HG03457 (cell line): ENCODE measurements around the gene TADA2B.
"Not testable (repeated sequence)": the region's sequence is repeated elsewhere in the genome, so short reads cannot be mapped to it uniquely, and the experiment has no call there.

Experiments
- ATAC-seq: cut with Tn5 transposase; IDR thresholded peaks from one replicate; pipeline ENCODE4 v1.9.1; 2021; ENCODE audit warnings: moderate number of reproducible peaks; ENCODE audit not compliant: unreplicated experiment

TADA2B gene

DNA sequence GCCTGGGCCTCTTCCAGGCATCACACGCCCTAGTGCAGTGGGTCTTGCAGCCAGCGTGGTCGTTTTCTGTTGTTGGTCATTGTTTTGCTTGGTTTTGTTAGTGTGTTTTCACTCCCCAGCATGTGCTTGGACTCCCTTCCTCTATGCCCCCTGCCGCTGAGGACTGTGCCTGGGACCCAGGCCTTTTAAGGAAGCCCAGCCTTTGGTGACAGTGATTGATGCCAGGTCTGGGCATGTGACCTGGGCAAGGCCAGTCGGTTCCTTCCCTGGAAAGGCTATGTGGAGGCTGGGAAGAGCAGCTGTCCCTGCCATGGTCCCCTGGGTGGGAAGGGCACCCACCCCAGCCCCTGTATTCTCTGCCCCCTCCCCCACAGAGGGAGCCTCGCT is 33.5 kb downstream of the TADA2B start:
- no peak for ATAC-seq

DNA sequence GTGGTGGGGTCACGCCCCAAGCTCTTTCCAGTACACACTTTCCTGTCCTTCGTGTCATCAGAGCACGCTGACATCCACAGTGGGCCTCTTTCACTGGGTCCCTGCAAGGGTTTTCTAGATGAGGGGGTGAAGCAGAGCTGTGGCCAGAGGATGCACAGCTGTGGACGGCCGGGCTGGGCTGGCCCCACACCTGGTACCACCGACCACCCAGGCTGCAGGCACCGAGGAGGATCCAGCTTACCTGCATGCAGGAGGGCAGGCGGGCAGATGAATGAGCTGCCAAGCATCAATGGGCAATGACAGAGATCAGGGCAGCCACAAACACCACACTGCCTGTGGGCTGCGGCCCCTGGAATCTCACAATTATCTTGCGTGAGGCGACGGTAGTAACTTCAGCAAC is 34.2 kb downstream of the TADA2B start:
- ATAC-seq: no peak

DNA sequence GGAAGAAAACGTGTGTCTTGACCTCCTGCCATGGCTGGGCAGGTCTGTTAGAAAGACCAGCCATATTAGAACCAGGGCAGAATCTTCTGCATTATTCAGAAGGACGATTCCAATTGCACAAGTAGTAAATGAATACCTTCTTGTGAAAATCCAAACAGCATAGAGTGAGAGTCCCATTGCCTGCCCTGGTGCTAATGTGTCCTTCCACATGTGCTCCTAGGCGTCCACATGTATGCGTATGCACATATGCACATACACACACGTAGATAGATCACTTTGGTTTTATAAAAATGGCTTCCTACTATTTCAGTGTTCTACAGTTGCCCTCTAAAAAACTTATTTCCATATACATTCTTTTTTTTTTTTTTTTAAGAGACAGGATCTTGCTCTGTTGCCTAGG is 34.9 kb downstream of the TADA2B start:
- ATAC-seq: no peak

DNA sequence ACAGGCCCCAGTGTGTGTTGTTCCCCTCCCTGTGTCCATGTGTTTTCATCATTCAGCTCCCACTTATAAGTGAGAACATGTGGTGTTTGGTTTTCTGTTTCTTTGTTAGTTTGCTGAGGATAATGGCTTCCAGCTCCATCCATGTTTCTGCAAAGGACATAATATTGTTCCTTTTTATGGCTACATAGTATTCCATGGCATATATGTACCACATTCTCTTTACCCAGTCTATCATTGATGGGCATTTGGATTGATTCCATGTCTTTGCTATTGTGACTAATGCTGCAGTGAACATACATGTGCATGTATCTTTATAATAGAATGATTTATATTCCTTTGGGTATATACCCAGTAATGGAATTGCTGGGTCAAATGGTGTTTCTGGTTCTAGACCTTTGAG is 36.3 kb downstream of the TADA2B start:
- not testable (repeated sequence) for ATAC-seq

DNA sequence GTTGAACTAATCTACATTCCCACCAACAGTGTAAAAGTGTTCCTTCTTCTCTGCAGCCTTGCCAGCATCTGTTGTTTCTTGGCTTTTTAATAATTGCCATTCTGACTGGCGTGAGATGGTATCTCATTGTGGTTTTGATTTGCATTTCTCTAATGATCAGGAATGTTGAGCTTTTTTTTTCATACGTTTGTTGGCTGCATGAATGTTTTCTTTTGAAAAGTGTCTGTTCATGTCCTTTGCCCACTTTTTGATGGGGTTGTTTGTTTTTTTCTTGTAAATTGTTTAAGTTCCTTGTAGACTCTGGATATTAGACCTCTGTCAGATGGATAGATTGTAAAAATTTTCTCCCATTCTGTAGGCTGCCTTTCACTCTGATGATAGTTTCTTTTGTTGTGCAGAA is 36.7 kb downstream of the TADA2B start:
- not testable (repeated sequence) for ATAC-seq

DNA sequence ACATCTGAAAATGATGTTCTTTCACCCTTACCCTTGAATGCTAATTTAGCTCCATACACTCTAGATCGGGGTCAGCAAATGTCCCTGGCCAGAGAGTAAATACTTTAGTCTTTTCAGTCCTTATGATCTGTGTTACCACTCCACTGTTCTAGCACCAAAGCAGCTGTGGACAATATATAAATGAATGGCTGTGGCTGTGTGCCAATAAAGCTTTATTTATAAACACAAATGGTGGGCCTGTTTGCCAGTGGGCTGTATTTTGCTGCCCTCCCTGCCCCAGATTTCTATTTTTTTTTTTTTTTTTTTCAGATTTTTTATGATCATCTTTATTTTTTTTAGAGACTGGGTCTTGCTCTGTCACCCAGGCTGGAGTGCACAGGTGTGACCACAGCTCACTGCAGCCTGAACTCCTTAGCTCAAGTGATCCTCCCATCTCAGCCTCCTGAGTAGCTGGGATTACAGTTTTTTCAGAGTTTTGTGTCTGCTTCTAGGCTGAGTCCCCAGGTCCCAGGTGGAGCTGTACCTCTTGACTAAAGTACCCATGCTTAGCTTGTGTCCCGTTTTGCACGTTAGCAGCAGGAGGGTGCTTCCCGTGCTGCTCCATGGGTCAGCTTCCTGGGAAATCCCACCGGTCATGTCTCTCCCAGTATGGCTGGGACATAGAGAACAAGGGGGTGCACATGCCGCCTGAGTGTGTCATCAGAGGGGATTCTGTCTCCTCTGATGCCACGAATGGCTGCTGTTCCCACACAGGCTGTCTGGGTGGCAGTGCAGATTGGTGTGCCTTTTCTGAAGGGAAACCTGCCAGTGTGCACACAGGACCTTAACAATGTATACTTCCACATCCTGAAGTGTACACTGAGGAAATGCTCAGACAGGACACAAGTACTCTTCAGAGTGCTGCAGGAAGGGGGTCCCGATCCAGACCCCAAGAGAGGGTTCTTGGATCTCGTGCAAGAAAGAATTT is 40.7 kb downstream of the TADA2B start:
- no peak for ATAC-seq

DNA sequence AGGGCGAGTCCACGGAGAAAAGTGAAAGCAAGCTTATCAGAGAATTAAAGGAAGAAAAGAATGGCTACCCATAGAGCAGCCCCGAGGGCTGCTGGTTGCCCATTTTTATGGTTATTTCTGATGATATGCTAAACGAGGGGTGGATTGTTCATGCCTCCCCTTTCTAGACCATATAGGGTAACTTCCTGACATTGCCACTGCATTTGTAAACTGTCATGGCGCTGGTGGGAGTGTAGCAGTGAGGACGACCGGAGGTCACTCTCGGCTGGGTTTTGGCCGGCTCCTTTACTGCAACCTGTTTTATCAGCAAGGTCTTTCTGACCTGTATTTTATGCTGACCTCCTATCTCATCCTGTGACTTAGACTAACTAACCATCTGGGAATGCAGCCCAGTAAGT is 41.4 kb downstream of the TADA2B start:
- not testable (repeated sequence) for ATAC-seq

DNA sequence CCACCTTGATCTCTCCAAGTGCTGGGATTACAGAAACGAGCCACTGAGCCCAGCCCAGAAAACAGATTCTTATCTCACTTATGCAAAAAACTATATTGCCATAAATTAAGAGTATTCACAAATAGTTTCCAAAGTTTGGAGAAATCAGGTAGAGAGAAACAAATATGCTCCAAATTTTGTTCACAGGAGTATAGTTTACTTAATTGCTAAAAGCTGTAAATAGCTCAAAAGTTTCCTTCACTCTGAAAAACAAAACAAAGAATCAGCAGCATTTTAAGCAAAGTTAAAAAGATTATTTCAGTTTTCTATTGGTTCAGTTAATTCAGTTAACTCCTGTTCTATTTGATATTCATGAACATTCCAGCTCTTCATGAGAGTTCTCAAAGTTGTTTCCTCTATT is 43.2 kb downstream of the TADA2B start:
- ATAC-seq: no peak

DNA sequence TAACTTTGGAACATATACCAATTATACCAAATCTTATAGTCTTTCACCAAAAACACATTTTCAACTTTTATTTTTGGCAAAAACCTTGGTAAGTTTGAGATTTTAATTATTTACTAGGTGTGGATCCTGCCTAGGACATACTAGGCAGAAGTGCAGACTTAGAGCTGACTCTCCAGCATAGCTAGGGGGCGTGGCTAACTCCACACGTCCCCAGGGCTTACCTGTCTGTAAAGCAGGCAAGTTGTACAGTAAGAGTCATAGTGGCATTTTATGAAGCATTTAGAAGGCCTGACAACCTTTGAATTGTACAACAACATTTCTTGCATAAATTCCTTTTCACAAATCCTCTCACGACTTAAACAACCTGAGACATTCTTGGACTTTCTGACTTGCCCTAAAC is 43.9 kb downstream of the TADA2B start:
- no peak for ATAC-seq

DNA sequence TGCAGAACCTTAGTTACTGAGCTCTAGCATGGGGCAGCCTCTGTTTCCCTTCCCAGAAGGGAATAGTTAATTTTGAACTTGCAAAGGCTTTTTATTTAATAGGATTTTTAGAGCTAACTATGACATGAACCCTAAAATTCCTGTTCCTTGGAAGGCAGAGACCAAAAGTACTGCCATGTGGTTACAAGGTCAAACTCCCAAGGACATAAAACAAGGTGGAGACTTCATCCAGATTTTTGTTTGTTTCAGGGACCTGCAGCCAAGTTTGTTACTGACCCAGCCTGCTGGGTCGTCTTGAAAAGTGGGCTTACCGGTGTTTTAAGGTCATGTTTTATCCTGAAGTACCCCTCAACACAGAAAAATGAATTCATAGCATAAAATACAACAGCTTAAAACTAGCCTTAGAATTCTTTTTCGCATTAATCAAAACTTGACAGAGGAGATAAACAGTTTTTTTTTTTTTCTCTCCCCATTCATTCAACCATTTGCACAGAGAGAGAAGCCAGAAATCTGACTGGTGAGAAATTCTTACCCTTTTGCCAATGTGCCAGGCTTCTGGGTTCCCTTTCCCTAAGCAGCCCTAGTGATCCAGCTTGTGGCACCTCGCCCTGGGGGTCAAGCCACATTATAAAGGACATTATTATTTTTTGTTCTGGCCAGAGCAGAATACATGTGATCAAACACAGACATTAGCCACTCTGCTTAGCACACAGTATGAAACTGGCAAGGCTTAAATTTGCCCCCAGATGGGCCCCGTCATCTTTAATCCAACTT is 46.2 kb downstream of the TADA2B start:
- ATAC-seq: no peak

DNA sequence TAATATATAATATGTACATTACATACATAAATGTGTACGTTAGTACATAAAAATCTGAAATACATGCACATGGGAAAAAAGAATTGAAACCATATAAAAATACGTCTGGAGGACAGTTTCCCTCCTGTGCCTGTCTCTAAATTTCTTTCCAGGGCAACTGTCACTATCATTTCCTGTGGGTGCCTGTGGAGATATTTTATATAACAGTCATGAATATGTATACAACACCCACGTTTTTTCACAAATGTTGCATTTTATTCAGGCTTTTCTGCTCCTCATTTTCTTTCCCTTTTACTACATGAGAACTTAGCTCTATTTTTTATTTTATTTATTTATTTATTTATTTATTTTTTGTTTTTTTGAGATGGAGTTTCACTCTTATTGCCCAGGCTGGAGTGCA is 48.9 kb downstream of the TADA2B start:
- no peak for ATAC-seq

DNA sequence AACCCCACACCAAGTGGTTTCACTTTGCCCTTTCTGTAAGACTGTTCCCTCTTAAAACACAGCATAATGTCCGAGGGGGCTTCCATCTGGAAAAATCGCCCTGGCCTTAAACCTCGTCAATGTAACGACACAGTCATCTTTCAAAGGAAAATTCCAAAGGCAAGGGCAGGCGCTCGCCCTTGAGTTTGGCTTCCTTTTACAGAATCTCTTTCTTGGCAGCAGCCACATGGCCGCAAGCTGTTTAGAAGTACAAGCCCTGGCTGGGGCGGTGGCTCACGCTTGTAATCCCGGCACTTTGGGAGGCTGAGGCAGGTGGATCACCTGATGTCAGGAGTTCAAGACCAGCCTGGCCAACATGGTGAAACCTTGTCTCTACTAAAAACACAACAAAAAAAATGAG is 51.7 kb downstream of the TADA2B start:
- ATAC-seq: no peak

DNA sequence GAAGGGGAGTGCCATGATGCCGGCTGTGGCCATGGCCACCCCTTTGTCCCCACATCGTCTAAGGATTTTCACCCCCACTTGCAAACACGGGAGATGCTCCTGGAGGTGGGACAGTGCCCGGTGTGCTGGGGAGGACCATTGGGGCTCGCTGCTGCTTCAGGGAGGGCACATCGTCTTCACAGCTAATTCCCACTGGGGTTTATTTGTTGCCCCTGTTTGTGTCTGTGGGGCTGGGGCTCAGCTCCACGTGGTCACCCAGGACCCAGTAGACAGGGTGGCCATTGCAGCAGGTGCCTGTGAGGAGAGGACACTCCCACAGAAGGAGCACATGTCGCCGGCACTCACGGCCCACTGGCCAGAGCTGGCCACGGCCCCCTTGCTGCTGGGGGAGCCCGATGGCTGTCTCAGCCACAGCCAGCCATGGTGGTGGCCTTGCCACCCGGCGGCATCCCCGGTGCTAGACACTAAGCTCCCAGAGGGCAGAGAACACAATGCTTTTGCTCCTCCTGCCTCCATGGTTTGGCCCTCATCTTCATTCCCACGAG is 52.5 kb downstream of the TADA2B start:
- no peak for ATAC-seq

DNA sequence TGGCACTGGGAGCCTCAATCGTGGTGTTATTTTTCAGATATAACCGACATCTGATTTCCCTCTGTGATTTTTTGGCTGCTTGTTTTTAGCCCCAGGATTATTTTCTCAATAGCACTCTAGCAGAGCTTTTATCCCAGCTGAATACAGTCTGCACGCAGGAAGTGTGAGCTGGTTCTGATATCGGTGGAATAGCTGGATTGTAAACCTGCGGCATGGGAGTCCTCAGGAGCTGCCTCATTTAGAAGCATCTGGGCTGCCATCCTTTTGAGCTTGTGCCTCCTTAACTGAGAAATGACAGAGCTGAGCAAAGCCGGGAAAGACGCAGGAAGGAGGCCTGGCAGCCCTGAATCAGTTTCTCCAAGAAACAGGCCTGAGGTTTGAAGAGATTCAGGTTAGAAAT is 53.1 kb downstream of the TADA2B start:
- no peak for ATAC-seq

DNA sequence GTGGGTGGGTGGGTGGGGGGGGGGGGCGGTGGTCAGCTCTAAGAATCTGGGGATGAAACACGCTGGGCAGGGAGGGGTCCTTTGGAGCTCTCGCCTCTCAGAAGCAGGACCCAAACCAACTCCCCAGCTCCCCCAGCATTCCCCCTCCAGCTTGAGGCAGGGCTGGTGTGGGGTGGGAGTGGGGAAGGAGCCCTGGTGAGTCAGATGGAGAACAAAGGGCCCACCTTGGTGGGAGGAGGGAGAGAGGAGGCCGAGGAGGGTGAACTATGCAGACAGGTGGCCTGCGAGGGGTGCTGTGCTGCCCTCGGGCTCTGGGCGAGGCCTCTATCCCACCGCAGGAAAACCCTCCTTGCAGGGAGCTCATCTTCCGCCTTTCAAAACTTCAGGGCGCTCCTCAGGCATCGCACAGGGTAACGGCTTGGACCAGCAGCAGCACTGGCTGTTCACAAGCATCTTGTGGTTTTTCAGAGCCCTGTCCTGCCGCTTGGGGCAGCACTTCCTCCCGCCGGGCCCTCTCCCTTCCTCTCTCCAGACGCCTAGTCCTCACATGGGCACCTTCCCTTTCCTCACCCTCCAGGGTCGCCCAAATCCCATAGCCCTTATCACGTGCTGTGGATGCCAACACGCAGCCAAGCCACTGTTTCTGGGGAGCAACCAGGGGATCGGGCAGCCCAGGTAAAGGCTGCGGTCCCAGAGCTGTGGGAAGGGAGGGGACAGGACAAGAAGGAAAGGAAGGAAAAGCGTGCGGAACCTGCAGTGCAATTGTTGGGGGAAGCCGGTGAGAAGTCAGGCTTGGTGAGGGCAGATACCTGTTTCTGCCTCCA is 58.7 kb downstream of the TADA2B start:
- ATAC-seq: peak; percentile 56

DNA sequence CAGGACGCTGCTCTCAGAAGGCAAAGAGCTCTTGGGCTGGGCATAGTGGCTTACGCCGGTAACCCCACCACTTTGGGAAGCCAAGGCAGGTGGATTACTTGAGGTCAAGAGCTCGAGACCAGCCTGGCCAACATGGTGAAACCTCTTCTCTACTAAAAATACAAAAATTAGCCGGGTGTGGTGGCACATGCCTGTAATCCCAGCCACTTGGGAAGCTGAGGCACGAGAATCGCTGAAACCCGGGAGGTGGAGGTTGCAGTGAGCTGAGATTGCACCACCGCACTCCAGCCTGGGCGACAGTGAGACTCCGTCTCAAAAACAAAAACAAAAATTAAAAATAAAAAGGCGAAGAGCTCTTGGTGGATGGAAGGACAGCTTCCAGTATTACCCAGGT is 59.3 kb downstream of the TADA2B start:
- not testable (repeated sequence) for ATAC-seq

DNA sequence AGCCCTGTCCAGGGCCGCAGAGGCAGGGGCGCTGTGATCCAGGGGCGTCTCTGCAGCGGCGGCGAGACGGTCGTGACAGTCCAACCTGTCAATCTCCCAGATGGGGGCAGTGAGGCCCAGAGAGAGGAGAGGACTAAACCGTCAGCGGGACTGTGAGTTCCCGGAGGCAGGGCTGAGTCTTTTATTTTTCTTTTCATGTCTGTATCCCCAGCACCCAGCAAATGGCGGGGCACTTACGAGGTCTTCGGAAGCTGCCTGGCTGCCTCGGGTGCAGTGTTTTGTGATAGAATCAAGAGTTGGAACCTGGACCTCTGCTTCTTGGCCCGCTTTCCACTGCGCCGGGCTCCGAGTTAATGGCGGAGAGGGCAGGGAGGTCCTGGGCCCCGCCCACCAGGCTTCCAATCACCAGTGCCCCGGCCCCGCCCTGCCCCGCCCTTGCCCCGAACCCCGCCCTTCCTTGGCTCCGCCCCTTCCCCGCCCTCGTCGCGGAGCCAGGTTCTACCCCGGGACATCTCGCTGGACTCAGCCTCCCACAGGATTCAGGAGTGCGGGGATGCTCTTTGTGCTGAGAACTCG is 59.9 kb downstream of the TADA2B start:
- peak; percentile 66 for ATAC-seq

DNA sequence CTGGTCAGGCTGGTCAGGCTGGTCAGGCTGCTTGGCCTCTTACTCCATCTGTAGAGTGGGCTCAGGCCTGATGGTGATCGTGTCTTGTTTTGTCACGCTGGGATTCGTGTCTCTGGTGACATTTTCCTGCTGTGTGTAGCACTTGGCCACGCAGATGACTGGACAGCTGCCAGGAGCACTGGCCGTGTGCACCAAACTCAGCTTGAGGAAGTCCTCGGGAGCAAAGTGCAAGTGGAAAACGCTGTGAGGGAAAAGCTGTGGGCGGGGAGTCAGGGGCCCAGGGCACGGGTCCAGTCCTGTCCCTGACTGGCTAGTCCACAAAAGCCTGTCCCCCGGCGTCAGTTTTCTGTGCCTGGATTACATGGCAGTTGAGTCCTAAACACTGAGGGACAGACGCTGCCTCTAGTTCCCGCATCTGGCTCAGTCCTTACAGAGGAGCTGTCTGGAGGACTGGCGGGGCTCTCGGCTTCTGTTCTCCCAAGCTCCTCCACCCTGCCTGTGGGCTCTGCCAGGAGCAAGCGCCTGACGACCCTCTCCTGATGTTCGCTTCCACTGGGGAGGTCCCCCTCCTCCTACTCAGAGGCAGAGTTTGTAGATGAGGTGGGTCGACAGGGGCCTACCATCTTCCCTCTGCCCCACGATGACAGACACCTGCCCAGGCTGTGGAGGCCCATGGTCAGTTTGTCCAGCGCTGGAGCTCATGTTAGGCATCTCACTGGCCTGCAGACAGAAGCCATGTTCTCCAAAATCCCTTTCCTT is 60.6 kb downstream of the TADA2B start:
- ATAC-seq: no peak

DNA sequence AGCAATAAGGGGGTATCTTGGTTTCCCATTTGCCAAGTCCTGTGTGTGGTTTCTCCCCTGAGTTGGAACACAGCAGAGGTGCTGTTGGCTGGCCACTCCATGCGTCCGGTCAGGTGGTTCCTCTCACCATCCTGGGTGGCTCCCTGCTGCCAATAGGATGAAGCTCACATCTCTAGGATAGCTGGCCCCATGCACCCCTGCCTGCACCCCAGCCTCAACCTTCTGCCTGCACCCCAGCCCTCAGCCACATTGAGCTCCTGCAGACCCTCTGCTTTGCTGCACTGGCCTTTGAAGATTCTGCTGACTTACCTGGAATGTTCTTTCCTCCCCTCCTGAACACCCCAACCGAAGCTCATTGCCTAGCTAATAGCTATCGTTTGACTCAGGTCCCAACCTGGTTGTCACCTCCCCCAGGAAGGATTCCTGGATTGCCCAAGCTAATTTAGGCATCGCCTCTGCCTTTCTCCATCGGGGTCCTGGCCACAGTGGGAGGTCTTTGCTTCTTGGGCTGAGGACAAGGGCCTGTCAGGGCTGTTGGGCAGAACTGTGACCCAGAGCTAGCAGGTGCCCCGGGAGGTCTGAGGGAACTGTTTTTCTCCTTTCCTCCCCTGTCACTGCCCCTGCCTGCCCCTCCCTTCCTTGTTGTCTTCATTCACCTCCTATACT is 61.3 kb downstream of the TADA2B start:
- ATAC-seq: no peak
